ENCODE measurements around the gene CSRP2.

CSRP2 gene

GRCh38 chr12:76895796-76896195 is 17.0 kb upstream of the CSRP2 start:
- TF ChIP-seq, protein P1, sequence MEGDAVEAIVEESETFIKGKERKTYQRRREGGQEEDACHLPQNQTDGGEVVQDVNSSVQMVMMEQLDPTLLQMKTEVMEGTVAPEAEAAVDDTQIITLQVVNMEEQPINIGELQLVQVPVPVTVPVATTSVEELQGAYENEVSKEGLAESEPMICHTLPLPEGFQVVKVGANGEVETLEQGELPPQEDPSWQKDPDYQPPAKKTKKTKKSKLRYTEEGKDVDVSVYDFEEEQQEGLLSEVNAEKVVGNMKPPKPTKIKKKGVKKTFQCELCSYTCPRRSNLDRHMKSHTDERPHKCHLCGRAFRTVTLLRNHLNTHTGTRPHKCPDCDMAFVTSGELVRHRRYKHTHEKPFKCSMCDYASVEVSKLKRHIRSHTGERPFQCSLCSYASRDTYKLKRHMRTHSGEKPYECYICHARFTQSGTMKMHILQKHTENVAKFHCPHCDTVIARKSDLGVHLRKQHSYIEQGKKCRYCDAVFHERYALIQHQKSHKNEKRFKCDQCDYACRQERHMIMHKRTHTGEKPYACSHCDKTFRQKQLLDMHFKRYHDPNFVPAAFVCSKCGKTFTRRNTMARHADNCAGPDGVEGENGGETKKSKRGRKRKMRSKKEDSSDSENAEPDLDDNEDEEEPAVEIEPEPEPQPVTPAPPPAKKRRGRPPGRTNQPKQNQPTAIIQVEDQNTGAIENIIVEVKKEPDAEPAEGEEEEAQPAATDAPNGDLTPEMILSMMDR (IDR thresholded peaks at IDR 0.05; ENCODE audit: extremely low read depth, insufficient read depth, missing control alignments), result no peak
- in situ Hi-C loops (cut with MboI; ENCODE audit: low pct_unique_long_range_greater_than_20kb, low sequenced_read_pairs, unreplicated experiment), result no loop called here
- DNase-seq (ENCODE audit: low spot score), result no peak

GRCh38 chr12:76891609-76892008 is 12.8 kb upstream of the CSRP2 start:
- DNase-seq (ENCODE audit: low spot score), result no peak
- TF ChIP-seq, protein P1 (IDR thresholded peaks at IDR 0.05; ENCODE audit: extremely low read depth, insufficient read depth, missing control alignments), result no peak
- in situ Hi-C loops (cut with MboI; ENCODE audit: low pct_unique_long_range_greater_than_20kb, low sequenced_read_pairs, unreplicated experiment), result no loop called here

GRCh38 chr12:76890151-76891143 is 11.6 kb upstream of the CSRP2 start:
- in situ Hi-C loops (cut with MboI; ENCODE audit: low pct_unique_long_range_greater_than_20kb, low sequenced_read_pairs, unreplicated experiment), result no loop called here
- no peak for DNase-seq (ENCODE audit: low spot score)
- TF ChIP-seq, protein P1 (IDR thresholded peaks at IDR 0.05; ENCODE audit: extremely low read depth, insufficient read depth, missing control alignments), result no peak

GRCh38 chr12:76888775-76889174 is 10.0 kb upstream of the CSRP2 start:
- in situ Hi-C loops (cut with MboI; ENCODE audit: low pct_unique_long_range_greater_than_20kb, low sequenced_read_pairs, unreplicated experiment), result no loop called here
- TF ChIP-seq, protein P1 (IDR thresholded peaks at IDR 0.05; ENCODE audit: extremely low read depth, insufficient read depth, missing control alignments), result no peak
- no peak for DNase-seq (ENCODE audit: low spot score)

- DNase-seq (ENCODE audit: low spot score), result no peak
- in situ Hi-C loops (cut with MboI; ENCODE audit: low pct_unique_long_range_greater_than_20kb, low sequenced_read_pairs, unreplicated experiment), result no loop called here
- TF ChIP-seq, protein P1 (IDR thresholded peaks at IDR 0.05; ENCODE audit: extremely low read depth, insufficient read depth, missing control alignments), result no peak
These were observed 5.0 kb upstream of the CSRP2 start for GRCh38 chr12:76883811-76884210.

DNA sequence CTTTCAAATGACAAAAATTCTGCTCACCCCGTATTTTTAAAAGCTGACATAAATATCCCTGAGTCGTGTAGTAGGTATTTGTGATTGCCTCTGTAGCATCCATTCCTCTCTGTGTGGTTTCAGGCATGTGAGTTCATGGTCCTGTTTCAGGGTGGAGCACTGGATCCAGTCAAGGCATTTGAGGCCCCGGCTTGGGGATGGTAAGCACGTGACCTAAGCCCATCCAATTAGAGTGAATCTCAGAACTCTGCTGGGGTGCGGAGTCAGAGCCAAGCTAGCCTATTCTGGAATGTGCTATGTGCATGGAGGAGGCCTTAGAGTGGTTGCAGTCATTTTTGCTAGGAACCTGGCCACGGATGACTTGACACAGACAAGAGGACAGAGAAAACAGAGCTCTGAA is 4.3 kb upstream of the CSRP2 start:
- TF ChIP-seq, protein P1 (IDR thresholded peaks at IDR 0.05; ENCODE audit: extremely low read depth, insufficient read depth, missing control alignments), result no peak
- DNase-seq (ENCODE audit: low spot score), result no peak
- in situ Hi-C loops (cut with MboI; ENCODE audit: low pct_unique_long_range_greater_than_20kb, low sequenced_read_pairs, unreplicated experiment), result no loop called here

All from GM13977 (cell line).